ENCODE data around the gene BUB3. TPM values are rescaled to one million over a fixed set of nuclear protein-coding genes. Genes with fewer than 3 reads are reported as not detected.
"Not testable (repeated sequence)": the region's sequence is repeated elsewhere in the genome, so short reads cannot be mapped to it uniquely, and the experiment has no call there.

Gene BUB3
- total and polyA plus RNA-seq, 2 of the 4 experiments (the other 2 are of a cell fraction) = 215 to 384 TPM

- H2BK15ac ChIP-seq (ENCODE audit: low read depth, low read length) = no peak overlapping the region
- BruUV-seq (replicated peaks) = no TSS peak
- H3K9me1 ChIP-seq (ENCODE audit: insufficient read depth, low read length) = no peaks in the 10 kb centered on the region
- H3K4ac ChIP-seq (ENCODE audit: low read depth, low read length) = no peak overlapping the region
- H3K56ac ChIP-seq (ENCODE audit: extremely low read depth, insufficient read depth, low read length) = no peak overlapping the region
- H3K23ac ChIP-seq (ENCODE audit: low read depth, low read length) = no peak overlapping the region
- DNase-seq (no peak), ATAC-seq (ENCODE audit: low read depth) (no peak)
- no peak overlapping the region for H3K14ac ChIP-seq (replicated peaks; ENCODE audit: low read depth, low read length)
- no peaks in the 10 kb centered on the region for H3K27me3 ChIP-seq (ENCODE audit: control insufficient read depth, insufficient read depth, low read length)
- dilution Hi-C loops (cut with HindIII; ENCODE audit: low sequenced_read_pairs, unreplicated experiment) = no loop called here
- H3K9me3 ChIP-seq (ENCODE audit: control insufficient read depth, insufficient read depth, low read length) = no peaks in the 10 kb centered on the region
- H3K4me1 ChIP-seq (ENCODE audit: control insufficient read depth, insufficient read depth, low read length) = no peaks in the 10 kb centered on the region
- H3K27ac ChIP-seq (ENCODE audit: insufficient read depth, low read length) = no peak overlapping the region
- TF ChIP-seq MAFK (IDR thresholded peaks at IDR 0.05; ENCODE audit: low read depth, low read length) (peak; percentile 67), RAD21 (IDR thresholded peaks at IDR 0.05; ENCODE audit: low read length) (no peak)
- peaks cover 19% of the 10 kb centered on the region in 2 experiments for H3K79me1 ChIP-seq (ENCODE audit: low read depth in 1 of 2, low read length in 2 of 2)
- H4K91ac ChIP-seq (ENCODE audit: insufficient read depth, low read depth, low read length) = no peak overlapping the region
- intact Hi-C loops (cut with micrococcal nuclease) = no loop called here
- H2AFZ ChIP-seq (replicated peaks; ENCODE audit: low read length, poor library complexity) = no peak overlapping the region
- H2AK5ac ChIP-seq (ENCODE audit: low read depth, low read length) = no peak overlapping the region
- in situ Hi-C loops (cut with MboI; ENCODE audit: low sequenced_read_pairs) = no loop called here
- H2AK9ac ChIP-seq (replicated peaks; ENCODE audit: low read depth, low read length, poor library complexity) = no peak overlapping the region
- ChIA-PET CTCF (no interaction called here), POLR2A (ENCODE audit: unreplicated experiment) (no interaction called here)
- no peak overlapping the region for H4K8ac ChIP-seq (ENCODE audit: low read depth in 2 of 2, low read length in 2 of 2)
- 80% methylated on average over 2 of the region's 9 CpGs; no CpG with 5 or more reads in 1 of the 2 experiments for WGBS, 2 experiments (ENCODE audit: extremely low coverage in 2 of 2, insufficient read length in 1 of 2)
- H3K4me2 ChIP-seq (ENCODE audit: low read depth, low read length) = no peak overlapping the region
- H3K4me3 ChIP-seq (ENCODE audit: insufficient read depth, low read depth, low read length) = no peak overlapping the region
- H2BK120ac ChIP-seq (ENCODE audit: low read depth, low read length) = no peak overlapping the region
- H2BK5ac ChIP-seq (ENCODE audit: low read depth, low read length, poor library complexity, severe bottlenecking) = no peak overlapping the region
- H3K18ac ChIP-seq (ENCODE audit: low read depth, low read length) = no peak overlapping the region
- H4K20me1 ChIP-seq (ENCODE audit: insufficient read depth, low read length) = no peaks in the 10 kb centered on the region; the same call in none of the 2 replicates
- no peak overlapping the region for H3K9ac ChIP-seq (ENCODE audit: low read depth, low read length)
- no peak overlapping the region for H4K5ac ChIP-seq (ENCODE audit: low read depth, low read length)
- peaks cover 2% of the 10 kb centered on the region for H3K36me3 ChIP-seq (ENCODE audit: control insufficient read depth, insufficient read depth, low read length)
- H2BK20ac ChIP-seq (ENCODE audit: low read depth, low read length) = no peak overlapping the region
These were observed 21.5 kb downstream of the BUB3 start for GRCh38 chr10:123175389-123176387.

DNA sequence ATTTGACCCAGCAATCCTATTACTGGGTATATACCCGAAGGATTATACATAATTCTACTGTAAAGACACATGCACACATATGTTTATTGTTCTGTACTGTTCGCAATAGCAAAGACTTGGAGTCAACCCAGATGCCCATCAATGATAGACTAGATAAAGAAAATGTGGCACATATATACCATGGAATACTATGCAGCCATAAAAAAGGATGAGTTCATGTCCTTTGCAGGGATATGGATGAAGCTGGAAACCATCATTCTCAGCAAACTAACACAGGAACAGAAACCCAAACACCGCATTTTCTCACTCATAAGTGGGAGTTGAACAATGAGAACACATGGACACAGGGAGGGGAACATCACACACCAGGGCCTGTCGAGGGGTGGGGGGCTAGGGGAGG, 24.2 kb downstream of the BUB3 start:
- DNase-seq; H3K4me2 ChIP-seq (ENCODE audit: low read depth, low read length); H4K20me1 ChIP-seq (ENCODE audit: insufficient read depth, low read length); POLR2A ChIA-PET (ENCODE audit: unreplicated experiment); H3K9ac ChIP-seq (ENCODE audit: low read depth, low read length); H3K14ac ChIP-seq (replicated peaks; ENCODE audit: low read depth, low read length); H2BK15ac ChIP-seq (ENCODE audit: low read depth, low read length); H3K23ac ChIP-seq (ENCODE audit: low read depth, low read length); CTCF ChIA-PET; H2AFZ ChIP-seq (replicated peaks; ENCODE audit: low read length, poor library complexity); H3K4me3 ChIP-seq (ENCODE audit: insufficient read depth, low read depth, low read length); in situ Hi-C loops (cut with MboI; ENCODE audit: low sequenced_read_pairs); BruUV-seq (replicated peaks); H4K8ac ChIP-seq (ENCODE audit: low read depth in 2 of 2, low read length in 2 of 2); H2AK5ac ChIP-seq (ENCODE audit: low read depth, low read length); H2BK5ac ChIP-seq (ENCODE audit: low read depth, low read length, poor library complexity, severe bottlenecking); H4K91ac ChIP-seq (ENCODE audit: insufficient read depth, low read depth, low read length); dilution Hi-C loops (cut with HindIII; ENCODE audit: low sequenced_read_pairs, unreplicated experiment); H2BK20ac ChIP-seq (ENCODE audit: low read depth, low read length); H3K27ac ChIP-seq (ENCODE audit: insufficient read depth, low read length); H3K18ac ChIP-seq (ENCODE audit: low read depth, low read length); H2AK9ac ChIP-seq (replicated peaks; ENCODE audit: low read depth, low read length, poor library complexity); H3K4me1 ChIP-seq (ENCODE audit: control insufficient read depth, insufficient read depth, low read length); H3K4ac ChIP-seq (ENCODE audit: low read depth, low read length); H4K5ac ChIP-seq (ENCODE audit: low read depth, low read length); H2BK120ac ChIP-seq (ENCODE audit: low read depth, low read length); intact Hi-C loops (cut with micrococcal nuclease); ATAC-seq (ENCODE audit: low read depth); H3K9me3 ChIP-seq (ENCODE audit: control insufficient read depth, insufficient read depth, low read length); H3K9me1 ChIP-seq (ENCODE audit: insufficient read depth, low read length); H3K36me3 ChIP-seq (ENCODE audit: control insufficient read depth, insufficient read depth, low read length); H3K27me3 ChIP-seq (ENCODE audit: control insufficient read depth, insufficient read depth, low read length); H3K56ac ChIP-seq (ENCODE audit: extremely low read depth, insufficient read depth, low read length): not testable (repeated sequence)
- peaks cover 10 to 11% of the 10 kb centered on the region in 2 experiments; a peak in 3 of 4 replicates for H3K79me1 ChIP-seq (ENCODE audit: low read depth in 1 of 2, low read length in 2 of 2)
- WGBS, 2 experiments (ENCODE audit: extremely low coverage in 2 of 2, insufficient read length in 1 of 2) = no CpG with 5 or more reads among the region's 4 CpGs

All from IMR-90 (cell line).